NK-92 (cell line): Measurements from ENCODE around the gene RCAN1.

Experiments
- DNase-seq: peaks from one replicate; lab custom pipeline; 2025; ENCODE audit not compliant: unreplicated experiment; lab: John Stamatoyannopoulos, UW

Gene RCAN1

DNA sequence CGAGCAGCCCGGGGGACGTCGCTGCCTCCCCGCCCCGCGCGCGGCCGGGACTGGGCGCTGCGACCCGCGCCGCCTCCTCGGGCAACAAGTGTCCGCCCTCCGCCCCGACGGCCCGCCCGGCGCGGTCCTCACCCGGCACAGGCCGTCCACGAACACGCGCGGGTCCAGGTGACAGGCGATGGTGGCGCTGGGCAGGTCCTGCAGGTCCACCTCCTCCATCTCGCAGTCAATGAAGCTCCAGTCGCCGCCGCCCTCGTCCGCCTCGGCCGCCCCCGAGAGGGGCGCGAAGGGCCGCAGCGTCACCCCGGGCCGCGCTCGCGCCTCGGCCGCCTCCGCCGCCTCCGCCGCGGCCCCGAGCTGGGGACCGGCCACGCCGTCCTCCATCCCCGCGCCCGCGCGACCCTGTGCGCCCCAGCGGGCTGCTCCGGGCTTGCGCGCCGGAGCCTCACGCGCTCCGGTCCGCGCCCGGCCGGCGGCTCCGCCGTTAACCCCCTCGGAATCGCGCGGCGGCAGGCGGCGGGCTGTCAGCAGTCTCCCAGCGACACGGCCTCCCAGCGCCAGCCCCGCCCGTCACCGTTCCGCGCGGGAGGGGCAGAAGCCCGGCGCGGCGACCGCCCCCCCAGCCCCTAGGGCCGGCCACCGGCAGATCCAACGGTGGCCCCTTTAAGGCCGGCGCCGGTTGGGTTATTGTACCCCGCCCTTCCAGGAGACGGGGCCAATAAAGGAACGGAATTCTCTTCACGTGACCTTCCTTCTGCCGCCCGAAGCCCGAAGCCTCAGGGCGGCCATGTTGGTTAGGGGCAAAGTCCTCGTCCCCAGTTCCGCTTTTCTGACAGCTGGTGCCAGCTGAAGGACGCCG is at the start of gene RCAN1:
TSS of gene RCAN1 (minus strand) at position 486 of the 859 bp plus-strand sequence. CDS start at position 384, 102 bp downstream.
- DNase-seq, result no peak

DNA sequence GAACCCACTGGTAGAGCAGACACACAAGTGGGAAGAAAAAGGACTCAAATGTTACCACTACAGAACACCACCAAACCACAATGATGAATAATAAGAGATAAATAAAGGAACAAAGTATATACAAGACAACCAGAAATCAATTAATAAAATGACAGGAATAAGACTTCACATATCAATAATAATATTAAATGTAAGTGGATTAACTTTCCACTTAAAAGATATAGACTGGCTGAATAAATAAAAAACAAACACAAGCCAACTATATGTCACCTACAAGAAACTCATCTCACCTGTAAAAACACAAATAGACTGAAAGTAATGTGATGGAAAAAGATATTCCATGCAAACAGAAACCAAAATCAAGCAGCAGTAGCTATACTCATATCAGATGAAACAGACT is 46.9 kb upstream of the RCAN1 start:
- DNase-seq, result no peak

DNA sequence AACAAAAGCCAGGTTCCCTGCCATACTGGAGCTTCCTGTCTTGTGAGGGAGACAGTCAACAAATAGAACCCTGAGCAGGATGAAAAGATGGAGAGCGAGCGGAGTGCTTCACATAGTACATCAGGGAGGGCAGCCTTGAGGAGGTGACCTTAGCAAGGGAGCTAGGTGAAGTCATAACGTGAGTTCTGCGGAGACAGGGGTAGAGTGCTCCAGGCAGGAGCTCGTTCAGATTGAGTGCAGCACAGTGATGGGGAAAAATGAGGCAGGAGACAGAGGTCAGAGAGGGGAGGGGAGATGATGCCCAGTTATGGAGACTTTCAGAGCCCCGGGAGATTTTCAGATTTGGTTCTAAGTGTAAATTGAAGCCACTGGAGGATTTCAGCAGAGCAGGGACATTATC is 38.6 kb upstream of the RCAN1 start:
- no peak for DNase-seq

DNA sequence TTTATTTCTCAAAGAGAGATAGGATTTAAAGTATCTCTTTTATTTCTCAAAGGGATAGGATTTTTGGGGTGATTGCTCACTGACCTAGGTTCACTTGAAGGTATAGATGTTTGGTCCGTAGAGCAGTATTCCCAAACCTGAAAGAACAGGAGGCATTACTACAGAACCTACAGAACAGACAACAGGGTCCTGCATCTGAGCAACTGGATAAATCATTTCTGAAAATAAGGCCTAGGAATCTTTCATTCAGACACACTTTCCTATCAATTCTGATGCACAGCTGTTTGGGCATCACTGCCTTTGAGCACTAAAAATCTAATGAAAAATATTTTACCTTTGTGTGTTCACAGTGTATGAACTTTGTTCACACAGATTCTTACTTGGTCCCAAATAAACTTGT is 36.7 kb upstream of the RCAN1 start:
- no peak for DNase-seq

DNA sequence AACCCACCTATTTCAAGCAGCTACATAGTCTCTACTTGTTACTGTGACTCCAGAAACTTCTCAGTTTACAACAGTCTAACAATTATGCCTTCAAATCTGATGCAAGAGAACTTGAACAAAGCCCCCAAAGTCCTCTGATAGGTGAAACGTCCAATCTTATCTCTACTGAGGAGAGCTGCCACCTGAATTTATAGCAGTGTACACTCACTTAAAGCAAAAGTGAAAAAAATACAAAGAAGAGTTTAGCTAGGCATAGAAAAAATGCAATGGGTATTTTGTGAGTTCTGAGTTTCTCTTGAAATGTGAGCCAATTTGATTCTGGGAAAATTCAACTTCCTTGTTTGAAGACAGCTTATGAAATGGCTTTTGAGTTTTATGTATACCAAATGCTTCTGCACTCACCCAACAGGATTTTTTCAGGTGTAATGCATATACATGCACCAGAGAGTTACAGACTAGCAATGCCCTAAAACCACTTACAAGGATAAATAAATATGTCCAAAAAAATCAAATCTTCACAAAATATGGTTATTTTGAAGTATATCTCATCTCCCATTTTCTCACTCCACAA is 36.0 kb upstream of the RCAN1 start:
- DNase-seq, result no peak

DNA sequence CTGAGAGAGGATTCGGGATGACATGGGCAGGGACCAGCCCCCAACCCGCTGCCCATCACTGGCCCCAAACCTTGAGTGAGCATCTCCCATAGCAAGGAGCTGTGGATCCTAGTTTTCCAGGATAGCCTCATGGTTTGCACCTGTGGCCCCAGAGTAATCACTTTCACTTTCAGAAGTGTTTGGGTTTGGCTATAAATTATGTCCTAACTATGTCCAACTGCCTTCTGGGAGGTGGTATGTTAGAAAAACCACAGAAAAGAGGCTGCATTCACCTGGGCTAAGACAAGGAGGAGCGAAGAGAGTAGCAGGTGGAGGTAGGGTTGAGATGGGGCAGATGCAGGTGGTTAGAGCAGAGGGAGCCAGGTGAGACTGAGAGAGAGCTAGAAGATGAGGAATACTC is 34.5 kb upstream of the RCAN1 start:
- DNase-seq, result no peak

DNA sequence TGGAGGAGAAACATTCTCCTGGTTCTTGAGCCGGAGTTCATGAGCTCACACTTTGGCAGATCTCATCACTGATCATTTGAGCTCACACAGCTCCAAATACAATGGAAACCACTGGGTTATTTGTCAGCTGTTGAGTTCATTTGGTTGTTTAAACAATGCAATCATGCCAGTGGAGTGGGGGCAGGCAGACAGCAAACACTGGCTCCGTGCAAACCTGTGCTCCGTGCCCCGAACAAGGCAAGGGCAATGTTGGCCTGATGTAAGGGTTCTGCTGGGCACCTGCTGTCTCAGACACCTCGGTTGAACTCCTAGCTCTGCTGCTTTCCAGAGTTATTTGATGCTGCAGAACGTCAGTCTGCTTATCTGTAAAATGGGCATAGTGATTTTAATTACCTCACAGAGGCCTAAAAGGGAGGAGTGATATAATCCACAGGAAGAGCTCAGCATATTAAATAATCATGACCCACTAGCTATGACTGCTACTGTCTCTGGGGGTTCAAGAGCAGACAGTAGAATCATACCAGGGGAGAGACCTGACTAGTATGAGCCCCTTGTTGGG is 33.9 kb upstream of the RCAN1 start:
- no peak for DNase-seq

DNA sequence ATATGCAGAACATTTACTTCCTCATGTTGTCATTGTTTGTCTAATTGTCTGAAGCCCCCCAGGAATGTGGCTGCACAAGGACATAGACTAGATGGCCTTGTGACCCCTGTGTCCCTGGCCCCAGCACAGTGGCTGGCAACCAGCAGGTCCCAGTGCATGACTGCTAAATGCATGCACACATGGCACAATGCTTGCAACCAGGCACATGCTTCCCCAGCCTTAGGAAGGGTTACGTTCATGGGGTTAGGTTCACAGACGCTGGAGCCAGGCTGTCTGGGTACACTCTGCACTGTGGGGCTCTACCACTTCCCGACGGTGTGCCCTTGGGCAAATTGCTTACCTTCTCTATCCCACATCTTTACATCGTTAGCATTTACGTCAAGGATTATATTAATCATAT is 32.6 kb upstream of the RCAN1 start:
- no peak for DNase-seq

DNA sequence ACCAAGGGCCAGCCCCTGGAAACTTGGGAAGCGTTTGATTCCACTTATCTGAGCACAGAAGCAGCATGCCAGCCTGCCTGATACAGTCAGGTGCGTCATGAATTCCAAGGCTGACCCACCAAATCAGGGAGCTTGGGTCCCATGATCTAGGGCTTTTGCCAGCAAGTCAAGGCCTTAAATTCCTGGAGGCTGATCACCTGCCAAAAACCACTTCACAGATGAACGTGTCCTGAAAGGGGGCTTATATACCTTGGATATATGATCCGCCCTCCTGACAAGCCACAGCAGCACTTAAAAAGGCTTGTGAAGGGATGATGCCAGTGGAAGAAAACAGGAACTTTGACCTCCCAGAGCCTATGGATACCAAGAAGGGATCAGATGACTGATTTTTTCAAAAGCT is 29.9 kb upstream of the RCAN1 start:
- DNase-seq, result no peak

DNA sequence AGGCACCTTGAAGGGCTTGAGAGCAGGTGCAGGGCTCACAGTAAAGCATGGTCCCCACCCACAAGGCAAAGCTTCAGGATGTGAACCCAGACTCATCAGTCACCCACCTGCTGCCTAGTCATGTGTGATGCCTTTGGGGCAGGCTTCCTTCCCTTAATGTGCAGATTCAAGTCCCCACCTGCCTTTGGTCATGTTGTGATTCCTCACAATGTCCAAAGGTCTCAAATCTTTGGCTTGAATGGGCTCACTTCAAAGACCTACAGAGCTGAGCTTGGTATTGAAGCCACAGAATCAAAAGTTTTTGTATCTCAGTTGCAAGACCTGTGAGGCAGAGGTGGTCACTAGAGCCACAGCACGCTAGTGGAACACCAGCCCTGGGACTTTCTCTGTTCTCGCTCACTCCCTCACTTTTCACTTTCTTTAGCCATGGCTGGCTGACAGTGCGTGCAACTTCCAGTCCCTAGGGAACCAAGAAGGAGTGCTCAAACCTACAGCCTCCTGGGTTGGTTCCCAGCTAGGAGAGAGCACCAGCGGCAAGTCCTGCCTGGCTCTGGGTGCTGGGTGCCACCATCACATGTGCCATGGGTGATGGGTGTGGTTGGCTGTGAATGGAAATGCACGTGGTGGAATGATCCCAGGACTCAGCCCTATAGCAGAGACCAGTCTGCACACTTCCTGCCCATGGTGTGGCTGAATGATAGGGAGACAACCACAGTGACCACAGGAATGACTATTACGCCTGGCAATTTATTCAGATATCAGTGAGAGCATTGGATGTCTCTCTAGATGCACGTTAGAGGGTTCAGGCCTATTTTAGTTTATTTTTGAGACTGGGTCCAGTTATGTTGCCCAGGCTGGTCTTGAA is 27.5 kb upstream of the RCAN1 start:
- DNase-seq, result no peak

DNA sequence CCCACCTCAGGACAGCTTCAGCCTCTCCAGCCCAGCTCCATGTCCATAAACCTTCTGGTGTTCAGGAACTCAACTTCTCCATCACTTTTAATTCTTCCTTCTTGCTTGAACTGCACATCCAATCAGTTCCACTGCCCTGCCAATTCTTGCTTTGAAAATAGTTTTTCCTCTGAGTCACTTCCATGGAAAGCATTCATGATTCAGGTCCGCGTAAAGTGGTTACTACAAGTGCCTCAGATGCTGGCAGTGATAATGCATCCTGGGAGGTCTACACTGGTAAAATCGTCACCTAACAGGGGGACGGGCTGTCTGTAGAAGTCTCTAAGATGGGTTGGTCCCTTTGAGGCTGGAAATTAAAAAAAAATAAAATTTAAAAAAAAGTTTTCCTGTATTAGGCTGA is 25.9 kb upstream of the RCAN1 start:
- no peak for DNase-seq

DNA sequence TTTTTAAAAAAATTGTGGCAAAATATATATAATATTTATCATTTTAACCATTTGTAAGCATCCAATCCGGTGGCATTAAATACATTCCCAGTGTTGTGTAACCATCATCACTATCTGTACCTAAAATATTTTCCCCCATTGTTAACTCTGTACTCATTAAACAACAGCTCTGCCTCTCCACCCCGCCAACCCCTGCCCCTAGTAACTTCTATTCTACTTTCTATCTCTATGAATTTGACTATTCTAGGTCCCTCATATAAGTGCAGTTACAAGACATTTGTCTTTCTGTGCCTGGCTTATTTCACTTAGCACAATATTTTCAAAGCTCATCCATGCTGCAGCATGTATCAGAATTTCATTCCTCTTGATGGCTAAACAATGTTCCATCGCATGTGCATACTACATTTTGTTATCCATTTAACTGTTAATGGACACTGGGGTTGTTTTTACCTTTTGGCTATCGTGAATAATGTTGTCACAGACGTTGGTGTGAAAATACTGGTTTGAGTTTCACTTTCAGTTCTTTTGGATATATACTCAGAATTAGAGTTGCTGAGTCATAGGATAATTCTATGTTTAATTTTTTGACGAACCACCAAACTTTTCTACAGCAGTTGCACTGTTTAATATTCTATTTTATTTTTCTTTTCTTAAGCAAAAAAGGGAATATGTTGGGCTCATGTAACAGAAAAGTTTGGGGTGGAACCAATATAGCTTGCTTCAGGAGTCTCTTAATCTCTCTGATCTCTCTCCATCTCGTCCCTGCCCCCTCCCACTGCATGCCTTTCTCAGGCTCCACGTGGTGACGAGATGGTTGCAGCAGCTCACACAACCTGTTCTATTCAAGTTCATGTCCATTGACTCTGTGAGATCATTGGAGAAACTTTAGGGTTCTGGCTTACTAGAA is 25.2 kb upstream of the RCAN1 start:
- no peak for DNase-seq

DNA sequence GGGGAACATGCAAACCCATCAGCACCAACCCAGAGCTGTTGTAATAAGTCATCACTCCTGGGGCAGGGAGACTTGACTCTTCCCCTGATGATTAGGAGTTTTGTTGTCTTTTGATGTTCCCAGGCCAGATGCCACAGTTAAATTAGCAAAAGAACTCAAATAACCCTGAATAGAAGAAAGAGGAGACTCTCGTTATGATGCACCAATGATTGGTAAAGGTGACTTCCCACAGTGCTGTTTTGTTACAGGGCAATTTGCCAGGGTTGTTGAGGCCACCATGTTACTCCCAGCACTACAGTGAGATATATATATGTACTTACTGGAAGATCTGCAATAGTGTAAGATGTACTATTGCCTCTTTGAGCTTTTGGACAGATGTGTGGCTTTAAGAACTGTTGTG is 24.3 kb upstream of the RCAN1 start:
- DNase-seq, result no peak

DNA sequence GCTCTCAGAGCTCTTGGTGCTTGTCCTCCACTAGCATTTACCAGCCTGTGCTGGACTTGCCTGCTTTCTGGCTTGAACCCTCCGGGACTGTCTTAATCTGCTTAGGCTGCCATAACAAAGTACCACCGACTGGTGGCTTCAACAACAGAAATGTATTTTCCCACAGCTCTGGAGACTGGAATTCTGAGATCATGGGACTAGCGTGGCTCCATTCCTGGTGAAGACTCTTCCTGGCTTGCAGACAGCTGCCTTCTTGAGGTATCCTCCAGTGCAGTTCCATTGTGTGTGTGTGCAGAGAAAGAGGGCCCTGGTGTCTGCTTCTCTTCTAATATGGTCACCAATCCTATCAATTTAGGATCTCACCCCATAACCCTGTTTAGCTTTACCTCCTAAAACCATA is 22.0 kb upstream of the RCAN1 start:
- no peak for DNase-seq

DNA sequence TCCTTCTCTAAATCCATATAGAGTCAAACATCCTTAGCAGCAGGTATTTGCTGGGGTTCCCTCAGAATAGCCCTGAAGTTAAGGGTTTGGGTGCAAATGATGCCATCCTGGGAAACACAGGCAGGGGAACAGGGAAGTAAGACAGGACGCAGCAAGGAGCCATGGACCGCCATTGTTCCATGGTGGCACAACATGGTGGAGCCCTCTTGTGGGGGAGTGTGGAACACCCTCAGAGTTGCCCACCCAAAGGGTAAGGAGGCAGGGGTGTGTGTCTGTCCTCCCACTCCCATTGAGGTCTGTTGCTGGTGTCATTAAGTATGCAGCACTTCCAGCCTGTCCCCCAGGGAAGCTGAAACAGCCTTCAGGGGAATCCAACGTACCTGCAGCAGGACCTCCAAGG is 20.4 kb upstream of the RCAN1 start:
- no peak for DNase-seq

DNA sequence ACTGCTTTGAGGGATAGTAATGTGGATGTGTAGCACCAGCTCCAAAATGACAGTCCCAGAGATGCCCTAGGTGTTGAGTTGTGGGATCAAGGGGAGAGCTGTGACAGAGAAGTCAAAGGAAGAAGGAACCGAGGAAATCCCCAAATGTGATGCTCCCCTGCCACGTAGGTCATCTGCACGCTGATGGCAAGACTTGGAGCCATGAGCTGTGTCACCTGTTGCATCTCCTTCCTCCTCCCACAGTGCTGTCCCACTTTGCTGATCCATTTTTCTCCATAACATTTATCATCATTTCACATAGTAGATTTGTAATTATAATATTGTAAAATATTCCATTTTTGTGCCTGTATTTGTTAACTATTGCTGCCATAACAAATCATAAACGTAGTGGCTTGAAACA is 17.6 kb upstream of the RCAN1 start:
- DNase-seq, result no peak

DNA sequence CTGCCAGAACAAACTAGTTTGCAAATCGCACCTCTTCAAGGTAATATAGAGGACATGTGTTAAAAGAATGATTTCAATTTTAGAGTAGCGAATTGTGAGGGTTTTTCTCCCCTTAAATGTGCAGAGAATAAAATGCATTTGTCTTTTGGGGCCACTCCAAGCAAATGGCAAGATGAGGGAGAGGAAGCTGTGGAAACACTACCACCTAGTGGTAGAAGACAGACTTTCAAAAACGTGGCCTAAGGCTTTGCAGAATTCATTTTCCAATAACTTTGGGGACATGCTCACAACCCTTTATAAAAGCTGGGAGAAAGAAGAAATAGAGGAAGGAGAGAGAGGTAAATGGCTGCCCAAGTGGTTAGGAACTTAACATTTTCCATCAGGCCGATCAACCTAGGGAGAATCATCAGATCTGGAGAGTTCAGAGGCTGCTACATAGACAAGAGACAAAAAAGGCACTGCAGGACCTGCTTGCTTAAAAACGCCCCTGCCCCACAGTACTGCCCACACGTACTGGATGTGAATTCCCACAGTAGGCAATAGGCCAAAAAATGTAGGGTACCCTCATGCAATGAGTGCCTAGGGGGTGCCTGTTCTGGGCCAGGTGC is 15.7 kb upstream of the RCAN1 start:
- no peak for DNase-seq

DNA sequence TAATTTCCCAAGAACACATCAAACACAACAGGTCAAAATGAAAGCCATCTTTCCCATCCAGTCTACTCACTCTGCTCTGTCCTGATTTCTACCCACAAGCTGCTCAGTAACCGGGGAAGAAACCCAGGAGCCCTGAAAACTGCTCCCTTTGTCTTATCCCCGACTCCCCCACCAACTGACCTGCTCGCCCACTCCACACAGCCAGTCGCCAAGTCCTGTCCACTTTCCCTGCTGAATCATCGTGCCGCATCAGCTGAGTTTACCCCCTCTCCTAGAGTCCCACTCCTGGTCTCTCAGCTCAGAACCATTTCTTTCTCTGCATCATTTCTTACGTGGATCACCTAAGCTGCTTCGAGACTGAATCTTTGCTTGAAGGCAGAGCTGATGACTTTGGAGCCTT is 11.2 kb upstream of the RCAN1 start:
- DNase-seq, result no peak

DNA sequence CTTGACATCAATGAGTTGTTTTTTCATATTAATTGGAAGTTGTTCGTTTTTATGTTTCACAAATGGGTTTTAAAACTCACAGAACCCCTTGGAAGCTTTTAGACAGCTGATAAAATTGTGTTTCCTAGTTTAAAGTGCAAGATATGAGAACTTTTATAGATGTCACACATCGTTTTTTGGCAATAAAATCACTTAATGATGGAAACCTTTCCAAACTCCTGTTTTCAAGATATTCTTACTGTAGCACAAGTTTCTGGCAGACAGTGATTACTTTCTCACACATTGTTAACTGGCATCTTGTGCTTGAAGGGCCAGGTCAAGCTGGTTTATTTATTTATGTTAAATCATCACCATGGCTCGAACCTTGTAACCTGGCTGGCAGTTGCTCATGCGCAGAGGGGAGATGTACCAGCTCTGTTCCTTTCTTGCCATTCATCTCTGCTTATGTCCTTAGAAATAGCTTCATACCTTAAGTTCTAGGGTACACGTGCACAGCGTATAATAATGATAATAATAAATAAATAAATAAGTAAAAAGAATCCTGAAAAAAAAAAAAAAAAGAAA is 10.2 kb upstream of the RCAN1 start:
- DNase-seq, result no peak

DNA sequence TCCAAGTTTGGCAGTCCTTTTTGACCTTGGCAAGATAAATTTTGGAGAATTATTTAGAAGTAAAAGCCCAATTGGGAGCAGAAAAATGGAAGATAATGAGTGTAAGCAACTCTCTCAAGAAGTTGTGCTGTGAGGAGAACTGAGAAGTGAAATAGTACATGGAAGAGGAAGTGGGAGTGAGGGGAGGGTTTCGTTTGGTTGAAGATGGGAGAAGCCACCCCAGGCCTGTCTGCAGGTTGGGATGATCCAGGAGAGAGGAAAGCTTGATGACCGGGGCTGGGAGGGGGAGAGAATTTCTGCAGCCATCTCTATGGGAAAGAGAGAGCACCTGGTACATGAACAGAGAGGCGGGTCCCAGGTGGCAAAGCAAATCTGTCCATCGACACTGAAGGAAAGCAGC is 8.6 kb upstream of the RCAN1 start:
- no peak for DNase-seq
